Thoracic aorta (tissue), 2 donors: ENCODE measurements around the gene OPTN. TPM values are rescaled to one million over a fixed set of nuclear protein-coding genes. Genes with fewer than 3 reads are reported as not detected.

Source experiments
- ATAC-seq: fragments of 150-250 bp; one replicate; pipeline ENCODE4 v1.8.0; 2017; ENCODE audit warnings: low read depth; ENCODE audit not compliant: insufficient number of reproducible peaks, low FRiP score
- DNase-seq: peaks from one replicate; pipeline ENCODE4 v3.0.0-alpha.2; 2020; ENCODE audit warnings: low spot score
- H3K27ac ChIP-seq, 2 donors: fragments of 200-600 bp; sonication (generic); 1 replicate in 1 of 2; 2 replicates in 1 of 2; pipeline ENCODE4 v1.5.1; 2016; ENCODE audit warnings: mild to moderate bottlenecking in 2 of 2, moderate library complexity in 2 of 2
- H3K27me3 ChIP-seq: fragments of 200-600 bp; sonication (generic); replicated peaks from 2 replicates; pipeline ENCODE4 v1.6.0; 2016; ENCODE audit warnings: mild to moderate bottlenecking; ENCODE audit not compliant: insufficient read depth
- H3K36me3 ChIP-seq: fragments of 200-600 bp; sonication (generic); one replicate; pipeline ENCODE4 v1.5.1; 2016
- H3K4me1 ChIP-seq, 2 donors: fragments of 200-600 bp; sonication (generic); 1 replicate in 1 of 2; 2 replicates in 1 of 2; pipeline versions ENCODE4 v1.5.1 to v1.6.0; 2016; ENCODE audit warnings: low read depth in 2 of 2, mild to moderate bottlenecking in 1 of 2; ENCODE audit not compliant: control insufficient read depth in 1 of 2
- H3K4me3 ChIP-seq: fragments of 200-600 bp; sonication (generic); 2 replicates; pipeline ENCODE4 v1.5.1; 2016; ENCODE audit warnings: mild to moderate bottlenecking
- H3K9me3 ChIP-seq: fragments of 200-600 bp; sonication (generic); 2 replicates; pipeline ENCODE4 v1.5.1; 2016
- CTCF ChIP-seq: fragments of 200-600 bp; sonication (generic); IDR thresholded peaks from one replicate; pipeline ENCODE4 v1.5.1; 2019; ENCODE audit warnings: antibody characterized with exemption
- total RNA-seq, 2 donors: library from RNA; depleted of rRNA; stranded (reverse); fragments of >200 nt; gene quantifications; one replicate each; pipeline versions ENCODE4 v1.1.0 to v1.2.3, GENCODE V29; 2016

Gene OPTN
- total RNA-seq, 2 donors from 2014 or later = 55.8 to 70.3 TPM

DNA sequence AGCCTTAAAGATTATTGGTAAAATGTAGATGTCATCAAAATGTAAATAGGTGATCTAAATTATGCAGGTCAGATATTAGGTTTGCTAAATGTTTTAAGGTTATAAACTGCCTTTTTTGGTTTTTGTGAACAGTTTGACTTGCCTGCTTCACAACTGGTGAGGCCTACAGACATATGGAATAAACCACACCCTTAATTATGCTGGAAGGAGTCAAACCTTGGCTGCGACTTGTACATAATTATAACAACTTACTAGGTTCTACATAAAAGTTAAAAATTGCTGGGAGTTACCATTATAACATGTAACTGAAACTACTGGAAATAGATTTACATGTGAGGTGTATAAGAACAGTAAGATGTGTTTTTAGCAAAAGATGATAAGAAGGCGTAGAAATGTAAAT is 31.5 kb upstream of the OPTN start:
- DNase-seq (no peak), ATAC-seq (no peak)
- Histone ChIP-seq H3K4me1 (no peaks in the 10 kb centered on the region), H3K9me3 (no peaks in the 10 kb centered on the region), H3K36me3 (no peaks in the 10 kb centered on the region), H3K4me3 (no peak overlapping the region), H3K27ac (no peak overlapping the region), H3K27me3 (no peaks in the 10 kb centered on the region)
- TF ChIP-seq CTCF = no peak

DNA sequence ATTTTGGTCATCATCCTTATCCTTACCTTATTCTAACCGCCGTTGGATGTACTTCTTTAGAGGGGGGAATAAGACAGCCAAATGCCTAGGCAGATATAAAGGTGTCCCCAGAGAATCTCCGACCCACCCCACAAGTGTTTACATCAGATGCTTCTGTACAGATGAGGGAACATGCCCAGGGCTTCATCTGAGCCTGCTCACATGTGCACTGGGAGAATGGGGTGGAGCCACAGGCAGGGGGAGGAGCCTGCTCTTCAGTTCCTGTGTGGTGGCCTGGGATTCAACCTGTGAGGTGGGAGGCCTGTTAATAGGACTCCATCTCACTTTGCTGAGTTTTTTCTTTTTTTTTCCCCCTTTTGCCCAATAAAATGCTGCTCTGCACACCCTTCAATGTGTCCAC is 27.6 kb upstream of the OPTN start:
- no peak for ATAC-seq
- H3K4me3 ChIP-seq = no peak overlapping the region

DNA sequence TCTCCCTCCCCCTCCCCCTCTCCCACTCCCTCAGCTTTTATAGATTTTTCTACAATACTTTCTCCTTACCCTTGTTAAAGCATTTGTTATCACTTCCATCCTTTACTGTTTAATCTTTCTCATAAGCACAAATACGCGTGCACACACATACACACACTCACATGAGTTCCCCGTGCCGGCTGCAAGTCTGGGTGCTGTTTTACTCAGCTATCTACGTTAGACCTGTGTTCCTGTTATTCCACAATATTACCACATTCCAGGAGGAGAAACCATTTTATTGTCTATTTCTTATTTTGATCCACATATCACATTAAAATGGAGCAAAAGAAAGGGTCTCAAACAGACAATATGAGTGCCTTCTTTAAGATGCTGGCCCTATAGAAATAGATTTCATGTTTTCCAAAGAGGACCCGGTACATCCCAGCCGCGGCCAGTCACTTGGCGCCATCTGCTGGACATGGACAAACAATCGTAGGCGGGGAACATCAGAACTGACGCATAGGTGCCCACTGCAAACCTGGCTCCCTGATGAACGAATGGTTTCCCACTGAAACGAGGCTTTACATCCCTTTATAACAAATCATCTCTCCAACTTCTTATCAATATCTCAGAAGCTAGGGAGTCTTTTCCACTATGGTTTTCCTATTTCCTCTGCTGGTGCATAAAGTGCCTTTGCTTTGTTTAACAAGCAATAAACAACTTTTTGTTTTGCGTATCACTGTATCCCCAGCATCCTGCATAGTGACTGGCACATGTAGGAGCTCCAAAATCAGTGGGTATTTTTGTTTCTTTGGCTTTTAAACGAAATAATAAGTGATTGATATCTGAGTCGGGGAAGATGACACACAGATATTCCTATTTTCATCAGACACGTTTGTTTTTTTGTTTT is 25.2 kb upstream of the OPTN start:
- Histone ChIP-seq H3K27ac (no peak overlapping the region), H3K36me3 (no peaks in the 10 kb centered on the region), H3K9me3 (peaks cover 11% of the 10 kb centered on the region), H3K4me3 (no peak overlapping the region), H3K4me1 (no peaks in the 10 kb centered on the region), H3K27me3 (no peaks in the 10 kb centered on the region)
- ATAC-seq (no peak), DNase-seq (no peak)
- TF ChIP-seq CTCF = peak; percentile 84

More for the DNA sequence above, 27.6 kb upstream of the OPTN start:
- no peaks in the 10 kb centered on the region for H3K4me1 ChIP-seq
- TF ChIP-seq CTCF = no peak
- no peak for DNase-seq
- no peaks in the 10 kb centered on the region for H3K36me3 ChIP-seq
- H3K27ac ChIP-seq = no peak overlapping the region
- no peaks in the 10 kb centered on the region for H3K27me3 ChIP-seq
- H3K9me3 ChIP-seq = no peaks in the 10 kb centered on the region

- Histone ChIP-seq H3K4me3 (no peak overlapping the region), H3K27me3 (no peaks in the 10 kb centered on the region), H3K27ac (no peak overlapping the region), H3K4me1 (no peaks in the 10 kb centered on the region), H3K9me3 (peaks cover 29% of the 10 kb centered on the region), H3K36me3 (no peaks in the 10 kb centered on the region)
- ATAC-seq = no peak
- no peak for DNase-seq
- TF ChIP-seq CTCF = no peak
These were observed 20.8 kb upstream of the OPTN start for GRCh38 chr10:13078912-13079775.

DNA sequence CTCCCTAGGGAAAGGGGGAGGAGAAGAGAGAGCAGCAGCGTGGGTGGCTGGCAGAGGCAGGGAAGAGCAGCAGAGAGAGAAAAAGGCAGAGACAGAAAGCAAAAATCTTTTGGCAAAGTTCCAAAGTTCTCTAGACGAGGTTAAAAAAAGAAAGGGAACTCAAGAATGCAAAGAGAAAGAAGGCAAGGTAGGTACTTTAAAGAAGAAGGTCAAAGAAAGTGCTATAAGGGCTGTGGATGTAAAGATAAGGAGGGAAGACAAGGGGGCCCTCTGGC is 20.2 kb upstream of the OPTN start:
- Histone ChIP-seq H3K36me3 (no peaks in the 10 kb centered on the region), H3K27me3 (no peaks in the 10 kb centered on the region), H3K9me3 (peaks cover 33% of the 10 kb centered on the region), H3K4me3 (no peak overlapping the region), H3K27ac (no peak overlapping the region), H3K4me1 (no peaks in the 10 kb centered on the region)
- ATAC-seq (no peak), DNase-seq (no peak)
- no peak for TF ChIP-seq CTCF
